GM18502 (cell line): ENCODE data around the gene DENND5A.
"Not testable (repeated sequence)": the region's sequence is repeated elsewhere in the genome, so short reads cannot be mapped to it uniquely, and the experiment has no call there.

Experiments used
- ATAC-seq: cut with Tn5 transposase; IDR thresholded peaks from one replicate; pipeline ENCODE4 v1.9.1; 2021; ENCODE audit warnings: mild to moderate bottlenecking; ENCODE audit not compliant: unreplicated experiment, poor library complexity

DENND5A gene

DNA sequence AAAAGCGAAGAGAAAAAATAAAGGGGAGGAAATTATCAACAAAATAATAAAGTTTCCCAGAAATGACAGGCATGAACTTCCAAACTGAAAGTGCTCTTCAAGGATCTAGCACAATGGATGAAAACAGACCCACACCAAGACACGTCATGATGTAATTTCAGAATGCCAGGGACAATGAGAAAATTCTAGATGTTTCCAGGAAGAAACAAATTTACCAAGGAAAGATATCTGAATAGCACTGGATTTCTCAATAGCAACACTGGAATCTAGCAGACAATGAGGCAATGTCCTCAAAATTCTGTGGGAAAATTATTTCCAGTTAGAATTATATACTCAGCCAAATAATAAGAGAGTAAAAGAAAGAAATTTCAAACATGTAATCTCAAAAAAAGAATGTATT is 46.0 kb downstream of the DENND5A start:
- ATAC-seq: no peak

DNA sequence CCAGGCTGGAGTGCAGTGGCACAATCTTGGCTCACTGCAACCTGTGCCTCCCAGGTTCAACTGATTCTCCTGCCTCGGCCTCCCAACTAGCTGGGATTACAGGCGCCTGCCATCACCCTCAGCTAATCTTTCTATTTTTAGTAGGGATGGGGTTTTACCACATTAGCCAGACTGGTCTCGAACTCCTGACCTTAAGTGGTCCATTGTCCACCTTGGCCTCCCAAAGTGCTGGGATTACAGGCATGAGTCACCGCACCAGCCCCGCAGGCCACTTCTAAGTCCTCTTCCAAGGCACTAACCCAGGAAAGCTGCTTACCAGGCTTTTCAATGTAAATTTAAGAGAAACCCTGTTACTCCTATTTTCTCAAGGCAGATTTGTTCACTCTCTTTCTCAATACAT is 50.4 kb downstream of the DENND5A start:
- no peak for ATAC-seq

DNA sequence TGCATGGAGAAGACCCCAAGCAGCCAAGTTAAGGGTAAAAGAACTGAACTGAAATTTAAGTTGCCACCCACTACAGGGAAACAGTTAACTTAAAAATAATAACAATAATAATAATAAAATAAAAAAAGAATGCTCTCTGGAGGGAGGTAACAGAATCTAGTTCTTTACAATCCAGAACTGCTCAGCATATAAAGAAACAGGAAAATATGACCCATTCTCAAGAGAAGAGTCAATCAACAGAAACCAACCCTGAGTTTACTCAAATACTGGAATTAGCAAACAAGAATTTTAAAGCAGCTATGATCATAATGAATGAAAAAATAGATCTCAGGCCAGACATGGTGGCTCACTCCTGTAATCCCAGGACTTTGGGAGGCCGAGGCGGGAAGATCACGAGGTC is 53.8 kb downstream of the DENND5A start:
- ATAC-seq: no peak

DNA sequence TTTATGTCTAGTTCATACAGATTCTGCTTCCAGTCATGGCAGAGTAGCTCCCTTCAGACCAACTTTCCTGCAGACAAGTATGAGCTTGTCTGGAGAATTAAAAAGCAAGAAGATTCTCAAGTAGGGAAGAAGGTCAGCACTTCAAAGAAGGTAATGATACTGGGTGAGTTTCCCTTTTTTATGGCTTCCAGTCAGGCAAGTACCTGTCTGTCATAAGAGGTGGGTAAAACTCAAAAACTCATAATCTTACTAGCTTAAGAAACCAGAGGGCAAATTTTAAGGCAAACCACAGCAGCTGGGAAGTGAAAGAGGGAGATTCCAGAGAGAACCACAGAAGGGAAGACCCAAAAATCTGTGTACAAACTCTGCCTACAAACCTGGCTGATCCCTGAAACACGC is 54.2 kb downstream of the DENND5A start:
- ATAC-seq: no peak

DNA sequence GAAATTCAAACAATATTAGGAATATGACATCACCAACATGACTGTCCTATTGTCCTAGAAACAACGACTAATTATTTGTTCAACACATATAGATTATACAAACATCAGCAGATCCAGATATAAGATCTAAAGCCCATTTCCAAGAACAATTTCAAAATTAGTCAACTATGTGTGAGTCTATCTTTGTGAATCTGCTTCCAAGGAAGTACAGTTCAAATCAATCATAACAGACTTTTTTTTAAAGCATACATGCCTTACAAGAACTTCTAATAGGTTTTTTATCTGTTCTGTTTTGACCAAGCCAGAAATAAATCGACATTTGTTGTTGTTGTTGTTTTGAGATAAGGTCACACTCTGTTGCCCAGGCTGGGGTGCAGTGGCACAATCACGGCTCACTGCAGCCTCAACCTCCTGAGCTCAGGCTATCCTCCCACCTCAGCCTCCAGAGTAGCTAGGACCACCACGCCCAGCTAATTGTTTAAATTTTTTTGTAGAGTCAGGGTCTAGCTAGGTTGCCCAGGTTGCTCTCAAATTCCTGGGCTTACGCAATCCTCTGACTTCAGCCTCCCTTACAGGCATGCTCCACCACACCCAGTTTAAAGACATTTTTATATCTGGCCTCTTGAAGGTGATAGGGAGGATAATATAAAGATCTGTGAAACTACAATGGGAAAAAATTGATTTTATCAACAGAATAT is 54.8 kb downstream of the DENND5A start:
- ATAC-seq: no peak

GRCh38 chr11:9209604-9210003 is 55.5 kb downstream of the DENND5A start:
- ATAC-seq: peak; percentile 24

- peak; percentile 54 for ATAC-seq
Observed at GRCh38 chr11:9208726-9209501, 56.2 kb downstream of the DENND5A start.

DNA sequence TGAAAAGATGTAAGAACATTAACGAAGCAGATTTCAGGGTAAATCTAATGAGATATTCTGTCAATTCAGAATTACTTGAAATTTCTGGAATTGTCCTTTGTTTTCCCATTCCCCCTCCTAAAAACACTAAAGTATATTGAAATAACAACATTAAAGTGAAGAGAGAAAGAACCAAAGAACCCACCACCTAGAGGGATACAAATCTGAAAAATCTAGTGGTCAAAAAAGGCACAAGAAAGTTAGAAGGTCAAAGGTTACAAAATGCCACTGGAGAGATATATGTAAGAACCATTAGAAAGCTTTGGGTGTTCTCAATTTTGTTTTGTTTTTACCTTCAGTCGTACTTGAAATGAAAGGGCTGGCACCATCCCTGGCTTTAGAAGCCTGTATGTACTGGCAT is 57.9 kb downstream of the DENND5A start:
- ATAC-seq: no peak

DNA sequence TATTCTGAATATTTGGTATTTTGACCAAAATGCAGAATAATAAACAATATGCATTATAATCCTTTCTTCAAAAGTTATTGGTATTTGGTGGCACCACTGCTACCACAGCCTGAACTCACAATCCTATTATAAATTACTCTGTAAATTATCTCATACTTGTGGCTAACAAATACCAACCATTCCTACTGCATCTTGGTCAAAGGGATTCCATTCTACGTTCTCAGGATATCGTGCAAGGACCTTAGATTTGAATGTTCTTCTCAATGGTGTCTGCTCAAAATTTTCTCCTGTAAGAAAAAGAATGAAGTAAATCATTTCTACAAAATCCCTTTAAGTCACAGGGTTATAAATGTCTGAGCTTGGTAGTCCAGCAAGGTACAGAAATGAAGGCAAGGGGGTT is 58.7 kb downstream of the DENND5A start:
- no peak for ATAC-seq

GRCh38 chr11:9203691-9204311 is 61.3 kb downstream of the DENND5A start:
- ATAC-seq: no peak

GRCh38 chr11:9201372-9202162 is 63.6 kb downstream of the DENND5A start:
- no peak for ATAC-seq

DNA sequence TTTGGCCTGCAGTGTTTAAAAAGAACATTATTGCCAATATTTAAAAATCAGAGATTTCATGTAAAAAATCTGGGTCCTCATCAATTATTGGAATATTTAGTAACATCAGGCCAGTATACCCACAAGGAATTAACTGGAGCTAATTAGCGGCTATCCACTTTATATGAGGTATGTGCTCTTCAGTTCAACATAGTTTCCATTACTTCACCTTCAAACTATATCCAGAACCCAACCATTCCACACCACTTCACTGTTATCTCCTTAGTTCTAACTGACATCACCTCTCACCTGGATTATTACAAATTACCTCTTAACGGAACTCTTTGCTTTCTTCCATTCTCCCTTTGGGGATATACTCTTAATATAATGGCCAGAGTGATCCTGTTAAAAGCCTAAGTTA is 64.7 kb downstream of the DENND5A start:
- ATAC-seq: no peak

- no peak for ATAC-seq
Observed at GRCh38 chr11:9193316-9193715, 71.8 kb downstream of the DENND5A start.

DNA sequence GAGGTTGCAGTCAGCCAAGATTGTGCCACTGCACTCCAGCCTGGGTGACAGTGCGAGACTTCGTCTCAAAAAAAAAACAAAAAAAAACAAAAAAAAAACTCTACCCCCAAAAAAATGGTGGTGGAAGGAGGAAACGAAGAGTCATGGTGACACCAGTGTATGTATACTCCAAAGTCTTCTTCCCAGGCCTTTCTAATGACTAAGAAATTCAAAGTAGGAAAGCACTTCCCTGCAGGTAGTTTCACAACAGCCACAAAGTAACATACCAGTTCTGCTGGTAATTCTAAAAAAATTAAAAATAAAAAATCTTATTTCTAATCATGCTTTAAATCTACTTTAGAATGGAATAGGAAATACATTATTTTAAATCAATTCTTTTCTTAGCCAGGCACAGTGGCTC is 72.6 kb downstream of the DENND5A start:
- no peak for ATAC-seq

DNA sequence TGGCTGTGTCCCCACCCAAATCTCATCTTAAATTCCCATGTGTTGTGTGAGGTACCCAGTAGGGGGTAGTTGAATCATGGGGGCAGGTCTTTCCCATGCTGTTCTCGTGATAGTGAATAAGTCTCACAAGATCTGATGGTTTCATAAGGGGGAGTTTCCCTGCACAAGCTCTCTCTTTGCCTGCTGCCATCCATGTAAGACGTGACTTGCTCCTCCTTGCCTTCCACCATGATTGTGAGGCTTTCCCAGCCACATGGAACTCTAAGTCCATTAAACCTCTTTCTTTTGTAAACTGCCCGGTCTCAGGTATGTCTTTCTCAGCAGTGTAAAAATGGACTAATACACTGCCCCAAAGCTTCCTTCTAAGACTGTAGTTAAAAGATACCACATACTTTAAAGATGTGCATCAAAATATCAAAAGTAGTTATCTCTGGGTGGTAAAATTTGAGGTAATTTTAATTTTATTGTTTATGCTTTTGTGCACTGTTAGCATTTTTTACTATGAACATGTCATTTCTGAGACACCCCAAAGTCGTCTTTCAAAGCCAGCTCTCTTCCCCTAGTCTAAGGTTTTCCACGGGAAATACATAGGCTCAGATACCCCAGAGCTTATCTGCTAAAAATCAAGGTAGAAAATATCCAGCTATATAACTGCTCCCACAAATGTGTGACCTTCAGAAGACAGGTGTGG is 74.7 kb downstream of the DENND5A start:
- not testable (repeated sequence) for ATAC-seq

DNA sequence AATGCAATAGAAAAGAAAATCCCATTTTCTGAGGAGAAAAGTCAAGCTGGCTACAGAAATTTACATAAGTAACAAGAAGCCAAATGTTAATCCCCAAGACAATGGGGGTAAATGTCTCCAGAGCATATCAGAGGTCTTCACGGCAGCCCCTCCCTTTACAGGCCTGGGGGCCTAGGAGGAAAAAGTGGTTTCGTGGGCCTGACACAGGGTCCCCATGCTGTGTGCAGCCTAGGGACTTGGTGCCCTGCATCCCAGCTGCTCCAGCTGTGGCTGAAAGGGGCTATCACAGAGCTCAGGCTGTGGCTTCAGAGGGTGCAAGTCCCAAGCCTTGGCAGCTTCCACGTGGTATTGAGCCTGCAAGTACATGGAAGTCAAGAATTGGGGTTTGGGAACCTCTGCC is 76.3 kb downstream of the DENND5A start:
- ATAC-seq: not testable (repeated sequence)

DNA sequence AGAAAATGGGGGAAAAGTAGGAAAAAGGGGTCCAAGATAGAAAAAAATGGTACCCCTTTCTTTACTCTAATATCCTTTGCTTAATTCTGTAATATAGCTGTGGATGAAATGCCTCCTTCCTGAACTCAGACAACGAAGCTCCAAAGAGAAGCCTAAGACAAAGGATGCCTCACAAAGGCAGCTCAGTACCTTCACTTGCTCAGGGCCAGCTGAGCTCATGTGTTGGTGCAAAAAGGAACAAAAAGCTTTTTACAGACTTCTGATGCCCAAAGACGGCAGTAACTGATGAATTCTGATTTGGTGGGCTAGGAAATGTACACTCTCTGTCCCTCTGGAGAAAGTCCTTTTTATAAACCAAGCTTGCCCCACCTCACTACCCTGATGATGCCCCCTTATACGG is 77.5 kb downstream of the DENND5A start:
- ATAC-seq: no peak

DNA sequence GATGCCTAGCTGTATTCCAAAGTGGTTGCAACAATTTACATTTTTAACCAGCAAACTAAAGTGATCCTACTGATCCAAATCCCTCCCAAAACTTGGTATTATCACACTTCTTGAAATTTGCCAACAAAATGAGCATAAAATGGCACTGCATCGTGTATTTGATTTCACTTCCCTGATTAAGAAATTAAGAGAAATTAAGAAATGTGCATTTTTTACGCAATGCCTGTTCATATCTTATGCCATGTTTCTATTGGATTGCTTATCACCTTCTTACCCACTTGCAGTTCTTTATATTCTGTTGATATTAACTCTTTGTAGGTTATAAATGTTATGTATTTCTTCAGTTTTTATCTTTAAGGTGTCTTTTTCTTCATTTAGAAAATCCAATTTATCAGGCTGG is 80.6 kb downstream of the DENND5A start:
- ATAC-seq: no peak

- ATAC-seq: no peak
Observed at GRCh38 chr11:9182180-9182871, 82.8 kb downstream of the DENND5A start.

- no peak for ATAC-seq
Observed at GRCh38 chr11:9180784-9181183, 84.4 kb downstream of the DENND5A start.
